Loucy (cell line): Measurements from ENCODE around the gene IQGAP1.

Source experiments
- H2AFZ ChIP-seq: fragments of 200-600 bp; sonication (generic); 2 replicates; pipeline ENCODE4 v1.6.0; 2016; ENCODE audit warnings: antibody characterized with exemption, mild to moderate bottlenecking, low read length, moderate library complexity
- H3F3A ChIP-seq: fragments of 200-600 bp; 2 replicates; pipeline ENCODE4 v1.6.0; 2016; ENCODE audit warnings: antibody characterized with exemption, low read depth, mild to moderate bottlenecking
- H3K27me3 ChIP-seq: fragments of 200-600 bp; sonication (generic); 2 replicates; pipeline ENCODE4 v1.6.1; 2014; ENCODE audit warnings: low read length, mild to moderate bottlenecking; ENCODE audit not compliant: insufficient read depth, poor library complexity, severe bottlenecking
- H3K36me3 ChIP-seq: fragments of 200-600 bp; sonication (generic); 2 replicates; pipeline ENCODE4 v1.6.1; 2016; ENCODE audit warnings: low read length; ENCODE audit not compliant: insufficient read depth
- H3K4me1 ChIP-seq: fragments of 200-600 bp; sonication (generic); 2 replicates; pipeline ENCODE4 v1.5.1; 2014; ENCODE audit warnings: low read length, mild to moderate bottlenecking; ENCODE audit not compliant: insufficient read depth, poor library complexity, severe bottlenecking
- H3K4me2 ChIP-seq: fragments of 200-600 bp; sonication (generic); 2 replicates; pipeline ENCODE4 v1.6.0; 2014; ENCODE audit warnings: antibody characterized with exemption, low read length, low read depth, mild to moderate bottlenecking; ENCODE audit not compliant: poor library complexity, severe bottlenecking
- H3K4me3 ChIP-seq: fragments of 200-600 bp; sonication (generic); 2 replicates; pipeline ENCODE4 v1.5.1; 2014; ENCODE audit warnings: low read length, mild to moderate bottlenecking, mixed read lengths; ENCODE audit not compliant: poor library complexity, severe bottlenecking
- H3K79me2 ChIP-seq: fragments of 200-600 bp; sonication (generic); 2 replicates; pipeline ENCODE4 v1.6.1; 2014; ENCODE audit warnings: low read length; ENCODE audit not compliant: insufficient read depth
- H3K9ac ChIP-seq: fragments of 200-600 bp; sonication (generic); 2 replicates; pipeline ENCODE4 v1.6.0; 2014; ENCODE audit warnings: mild to moderate bottlenecking, low read depth, low read length, moderate library complexity; ENCODE audit not compliant: poor library complexity, severe bottlenecking
- H3K9me2 ChIP-seq: fragments of 200-600 bp; sonication (generic); replicated peaks from 2 replicates; pipeline ENCODE4 v1.6.1; 2016; ENCODE audit warnings: low read depth, low read length, mixed read lengths
- H3K9me3 ChIP-seq: fragments of 200-600 bp; sonication (generic); 2 replicates; pipeline ENCODE4 v1.6.1; 2014; ENCODE audit warnings: mild to moderate bottlenecking, antibody characterized with exemption, low read length, low read depth; ENCODE audit not compliant: insufficient read depth
- H4K20me1 ChIP-seq: fragments of 200-600 bp; sonication (generic); 2 replicates; pipeline ENCODE4 v1.6.0; 2014; ENCODE audit warnings: antibody characterized with exemption, low read length, mild to moderate bottlenecking; ENCODE audit not compliant: insufficient read depth, poor library complexity, severe bottlenecking
- CTCF ChIP-seq: fragments of 200-600 bp; sonication (generic); conservative IDR thresholded peaks from 2 replicates; pipeline ENCODE4 v1.5.1; 2014; ENCODE audit warnings: mild to moderate bottlenecking, antibody characterized with exemption, low read length
- EZH2phosphoT487 ChIP-seq: fragments of 200-600 bp; IDR thresholded peaks from 2 replicates; pipeline ENCODE4 v1.6.1; 2018; ENCODE audit warnings: antibody characterized with exemption, mild to moderate bottlenecking, moderate library complexity, borderline replicate concordance

The IQGAP1 gene

GRCh38 chr15:90540768-90541167 is 152.7 kb downstream of the IQGAP1 start:
- Histone ChIP-seq H3K9ac (no peak overlapping the region), H3K27me3 (no peaks in the 10 kb centered on the region), H3K36me3 (peaks cover 18% of the 10 kb centered on the region), H3K4me3 (no peak overlapping the region), H4K20me1 (peaks cover 3% of the 10 kb centered on the region), H3K9me3 (no peaks in the 10 kb centered on the region), H3K9me2 (no peaks in the 10 kb centered on the region), H3F3A (no peaks in the 10 kb centered on the region), H3K79me2 (peaks cover 44% of the 10 kb centered on the region), H3K4me1 (peaks cover 4% of the 10 kb centered on the region), H2AFZ (no peak overlapping the region), H3K4me2 (no peak overlapping the region)
- TF ChIP-seq EZH2phosphoT487, result no peak

GRCh38 chr15:90545095-90545494 is 157.1 kb downstream of the IQGAP1 start:
- Histone ChIP-seq H3K4me3 (no peak overlapping the region), H2AFZ (no peak overlapping the region), H4K20me1 (no peaks in the 10 kb centered on the region), H3F3A (no peaks in the 10 kb centered on the region), H3K9me2 (no peaks in the 10 kb centered on the region), H3K4me2 (no peak overlapping the region), H3K9ac (no peak overlapping the region), H3K79me2 (peaks cover 19% of the 10 kb centered on the region), H3K9me3 (no peaks in the 10 kb centered on the region), H3K4me1 (peaks cover 6% of the 10 kb centered on the region), H3K36me3 (peaks cover 17% of the 10 kb centered on the region), H3K27me3 (no peaks in the 10 kb centered on the region)
- TF ChIP-seq EZH2phosphoT487 (no peak), CTCF (peak; percentile 33)

- TF ChIP-seq CTCF (no peak), EZH2phosphoT487 (no peak)
- Histone ChIP-seq H4K20me1 (no peaks in the 10 kb centered on the region), H3K79me2 (peaks cover 17% of the 10 kb centered on the region; the same call in 1 of the 2 replicates), H2AFZ (no peak overlapping the region), H3K9me3 (no peaks in the 10 kb centered on the region), H3K9ac (no peak overlapping the region), H3K4me2 (no peak overlapping the region), H3K4me1 (peaks cover 6% of the 10 kb centered on the region), H3K4me3 (no peak overlapping the region), H3F3A (no peaks in the 10 kb centered on the region; the same call in 1 of the 2 replicates), H3K9me2 (no peaks in the 10 kb centered on the region), H3K27me3 (no peaks in the 10 kb centered on the region), H3K36me3 (peaks cover 25% of the 10 kb centered on the region; the same call in 1 of the 2 replicates)
Measured at GRCh38 chr15:90547540-90547939, 159.5 kb downstream of the IQGAP1 start.

- H2AFZ ChIP-seq, result no peak overlapping the region
- H3K36me3 ChIP-seq, result peaks cover 29% of the 10 kb centered on the region; the same call in 1 of the 2 replicates
- H4K20me1 ChIP-seq, result no peaks in the 10 kb centered on the region
- H3K27me3 ChIP-seq, result no peaks in the 10 kb centered on the region
- TF ChIP-seq EZH2phosphoT487 (no peak), CTCF (no peak)
- no peaks in the 10 kb centered on the region for H3K9me3 ChIP-seq
- H3K4me1 ChIP-seq, result peaks cover 6% of the 10 kb centered on the region
- peaks cover 4% of the 10 kb centered on the region; the same call in 1 of the 2 replicates for H3F3A ChIP-seq
- H3K4me3 ChIP-seq, result no peak overlapping the region
- no peak overlapping the region for H3K4me2 ChIP-seq
- H3K9me2 ChIP-seq, result no peaks in the 10 kb centered on the region
- H3K79me2 ChIP-seq, result peaks cover 11% of the 10 kb centered on the region; the same call in 1 of the 2 replicates
- no peak overlapping the region for H3K9ac ChIP-seq
Measured at GRCh38 chr15:90550919-90551318, 162.9 kb downstream of the IQGAP1 start.
